HG02938 (cell line): Measurements from ENCODE around the gene CAPN14.
"Not testable (repeated sequence)": the region's sequence is repeated elsewhere in the genome, so short reads cannot be mapped to it uniquely, and the experiment has no call there.

ENCODE experiments used
- ATAC-seq: cut with Tn5 transposase; IDR thresholded peaks from one replicate; pipeline ENCODE4 v1.9.1; 2021; ENCODE audit warnings: mild to moderate bottlenecking, moderate library complexity; ENCODE audit not compliant: unreplicated experiment

The CAPN14 gene

GRCh38 chr2:31200972-31201371 lies 16.3 kb downstream of the CAPN14 start:
- ATAC-seq = no peak

GRCh38 chr2:31199206-31199605 lies 18.1 kb downstream of the CAPN14 start:
- no peak for ATAC-seq

GRCh38 chr2:31197669-31198068 lies 19.6 kb downstream of the CAPN14 start:
- ATAC-seq = no peak

- no peak for ATAC-seq
Measured at GRCh38 chr2:31197166-31197565, 20.1 kb downstream of the CAPN14 start.

- no peak for ATAC-seq
Measured at GRCh38 chr2:31196622-31197021, 20.7 kb downstream of the CAPN14 start.

- no peak for ATAC-seq
Measured at GRCh38 chr2:31193806-31194205, 23.5 kb downstream of the CAPN14 start.

GRCh38 chr2:31192851-31193392 lies 24.4 kb downstream of the CAPN14 start:
- ATAC-seq = no peak

GRCh38 chr2:31192396-31192795 lies 24.9 kb downstream of the CAPN14 start:
- no peak for ATAC-seq

- ATAC-seq = no peak
Measured at GRCh38 chr2:31191931-31192330, 25.4 kb downstream of the CAPN14 start.

GRCh38 chr2:31190188-31190587 lies 27.1 kb downstream of the CAPN14 start:
- ATAC-seq = no peak

- ATAC-seq = no peak
Measured at GRCh38 chr2:31189141-31189540, 28.2 kb downstream of the CAPN14 start.

- no peak for ATAC-seq
Measured at GRCh38 chr2:31188131-31188530, 29.2 kb downstream of the CAPN14 start.

- ATAC-seq = no peak
Measured at GRCh38 chr2:31187166-31187565, 30.1 kb downstream of the CAPN14 start.

- not testable (repeated sequence) for ATAC-seq
Measured at GRCh38 chr2:31183973-31184372, 33.3 kb downstream of the CAPN14 start.

GRCh38 chr2:31176742-31177141 lies 40.6 kb downstream of the CAPN14 start:
- no peak for ATAC-seq

GRCh38 chr2:31171142-31171541 lies 46.2 kb downstream of the CAPN14 start:
- no peak for ATAC-seq

GRCh38 chr2:31170071-31170698 lies 47.1 kb downstream of the CAPN14 start:
- ATAC-seq = peak; percentile 81

- no peak for ATAC-seq
Measured at GRCh38 chr2:31168291-31168690, 49.0 kb downstream of the CAPN14 start.

GRCh38 chr2:31166925-31167324 lies 50.4 kb downstream of the CAPN14 start:
- no peak for ATAC-seq

GRCh38 chr2:31163011-31163539 lies 54.2 kb downstream of the CAPN14 start:
- no peak for ATAC-seq

GRCh38 chr2:31161637-31162036 lies 55.7 kb downstream of the CAPN14 start:
- no peak for ATAC-seq

- no peak for ATAC-seq
Measured at GRCh38 chr2:31151501-31151900, 65.8 kb downstream of the CAPN14 start.
